Hematopoietic multipotent progenitor cell (in vitro differentiated cells): ENCODE data around the gene DNAJC11. TPM values are rescaled to one million over a fixed set of nuclear protein-coding genes. Genes with fewer than 3 reads are reported as not detected.
A peak's percentile ranks its signal among the peaks of the same experiment; 100 is the strongest.

Source experiments
- DNase-seq, 3 donors: peaks; one replicate each; pipeline ENCODE4 v3.0.0-alpha.2; 2011 to 2015; ENCODE audit warnings: low read depth in 2 of 3, low spot score in 2 of 3
- total RNA-seq: library from RNA; depleted of rRNA; stranded (reverse); fragments of >200 nt; gene quantifications from one replicate; pipeline ENCODE4 v1.2.3, GENCODE V29; 2012

Gene DNAJC11
- total RNA-seq, 1 donor = 14.5 TPM

DNA sequence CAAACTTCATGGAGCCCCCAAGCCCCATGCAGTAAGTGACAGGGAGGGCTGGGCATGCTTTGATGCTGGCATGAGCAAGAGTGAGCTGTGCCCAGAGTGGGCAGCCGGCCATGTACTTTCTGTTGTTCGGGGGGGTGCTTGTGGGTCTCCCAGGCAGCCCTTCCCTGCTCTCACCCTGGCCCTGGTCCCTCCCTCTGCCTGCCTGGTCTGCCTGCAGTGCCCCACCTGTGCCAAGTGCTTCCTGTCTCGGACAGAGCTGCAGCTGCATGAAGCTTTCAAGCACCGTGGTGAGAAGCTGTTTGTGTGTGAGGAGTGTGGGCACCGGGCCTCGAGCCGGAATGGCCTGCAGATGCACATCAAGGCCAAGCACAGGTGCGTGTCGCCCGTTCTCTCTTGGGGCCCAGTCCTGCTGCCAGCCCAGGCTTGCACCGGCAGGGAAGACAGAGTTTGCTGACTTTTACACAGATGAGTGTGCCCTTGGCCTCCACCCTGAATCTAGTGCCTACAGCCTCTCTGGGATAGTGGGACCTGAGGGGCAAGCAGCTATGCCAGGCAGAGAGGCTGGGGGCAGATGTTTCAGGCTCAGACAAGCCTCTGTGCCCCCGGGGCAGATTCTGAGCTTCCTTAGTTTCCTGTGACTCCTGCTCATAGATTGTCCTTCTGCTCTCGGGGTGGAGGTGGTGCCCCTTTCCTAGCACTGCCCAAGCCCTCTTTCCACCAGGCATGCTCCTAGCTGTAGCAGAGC, 114.2 kb downstream of the DNAJC11 start:
- DNase-seq = peak in 1 of 3 donors; percentile 15

DNA sequence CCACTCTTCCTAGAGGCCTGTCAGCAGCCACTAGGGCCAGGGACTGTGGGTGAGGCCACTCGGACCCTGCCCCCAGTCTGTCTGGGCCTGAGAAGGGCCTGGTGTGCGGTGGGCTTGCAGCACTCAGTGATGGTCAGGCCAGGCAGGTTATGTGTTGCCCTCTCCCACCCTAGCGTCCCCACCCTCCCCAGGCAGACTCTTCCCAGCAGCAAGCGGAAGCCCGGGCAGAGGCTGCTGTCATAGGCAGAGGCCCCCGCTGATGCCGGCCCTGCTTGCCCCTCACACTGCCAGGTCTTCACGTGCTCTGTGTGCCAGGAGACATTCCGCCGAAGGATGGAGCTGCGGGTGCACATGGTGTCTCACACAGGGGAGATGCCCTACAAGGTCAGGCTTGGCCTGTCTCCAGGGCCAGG, 115.2 kb downstream of the DNAJC11 start:
- DNase-seq = no peak

DNA sequence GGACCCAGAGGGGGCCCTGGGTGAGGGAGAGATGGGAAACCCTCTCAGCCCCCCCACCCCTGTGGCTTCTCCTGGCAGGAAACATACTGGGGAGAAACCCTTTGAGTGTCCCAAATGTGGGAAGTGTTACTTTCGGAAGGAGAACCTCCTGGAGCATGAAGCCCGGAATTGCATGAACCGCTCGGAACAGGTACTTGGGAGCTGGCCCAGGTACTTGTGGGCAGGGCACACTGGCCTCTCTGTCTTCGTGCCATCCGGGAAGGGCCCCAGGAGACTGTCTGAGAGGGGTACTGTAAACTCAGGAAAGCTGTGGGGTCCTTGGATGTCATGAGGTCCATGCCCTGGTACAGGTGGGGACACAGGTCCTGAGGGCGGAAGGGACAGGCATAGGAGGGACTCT, 115.8 kb downstream of the DNAJC11 start:
- DNase-seq = no peak

DNA sequence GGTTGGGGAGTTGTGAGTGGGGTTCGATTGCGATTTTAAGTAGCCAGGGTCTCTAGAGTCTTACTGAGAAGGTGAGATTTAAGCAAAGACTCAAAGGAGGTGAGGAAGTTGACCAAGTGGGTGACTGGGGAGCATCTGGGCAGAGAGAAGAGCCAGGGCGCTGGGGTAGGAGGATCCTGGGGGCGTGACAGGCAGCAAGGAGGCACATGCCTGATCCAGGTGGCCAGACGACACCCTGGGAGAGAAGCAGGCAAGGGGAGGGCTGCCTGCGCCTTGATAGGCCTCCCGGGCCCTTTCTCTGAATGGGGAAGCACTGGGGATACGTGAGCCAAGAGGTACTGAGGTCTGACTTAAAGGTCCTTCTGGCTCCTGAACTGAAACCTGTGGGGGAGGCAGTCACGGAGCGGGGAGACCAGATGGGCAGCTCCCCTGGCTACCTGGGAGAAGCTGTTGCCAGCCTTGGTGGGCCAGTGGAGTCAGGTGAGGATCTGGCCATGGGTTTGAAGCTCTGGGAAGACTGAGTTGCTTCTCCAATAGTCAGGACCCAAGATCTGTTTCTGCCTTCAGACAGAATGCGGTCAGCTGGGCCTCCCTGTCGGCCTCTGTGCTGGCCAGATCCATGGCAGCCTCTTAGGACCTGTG, 116.4 kb downstream of the DNAJC11 start:
- no peak for DNase-seq

Other genes starting within 250 kb of the DNAJC11 start
- gene TNFRSF25, start 235.6 kb downstream of the DNAJC11 start, total RNA-seq = 7.3 TPM
- 0.54 TPM for gene PLEKHG5, start 210.1 kb downstream of the DNAJC11 start, total RNA-seq
- gene NOL9, start 147.3 kb downstream of the DNAJC11 start, total RNA-seq = 19.1 TPM
- gene TAS1R1, start 146.5 kb downstream of the DNAJC11 start, total RNA-seq = not detected
- gene ZBTB48, start 121.8 kb downstream of the DNAJC11 start, total RNA-seq = 60.9 TPM
- 41.7 TPM for gene KLHL21, start 98.9 kb downstream of the DNAJC11 start, total RNA-seq
- 7.0 TPM for gene PHF13, start 88.1 kb downstream of the DNAJC11 start, total RNA-seq
- gene THAP3, start 76.9 kb downstream of the DNAJC11 start, total RNA-seq = 19.4 TPM
- 19.9 TPM for gene CAMTA1, start 83.6 kb upstream of the DNAJC11 start, total RNA-seq